HG03354 (cell line): ENCODE results near the gene FNTB.
A peak's percentile ranks its signal among the peaks of the same experiment; 100 is the strongest.
"Not testable (repeated sequence)": the region's sequence is repeated elsewhere in the genome, so short reads cannot be mapped to it uniquely, and the experiment has no call there.

Experiments used
- ATAC-seq: cut with Tn5 transposase; IDR thresholded peaks from one replicate; pipeline ENCODE4 v1.9.1; 2021; ENCODE audit warnings: mild to moderate bottlenecking; ENCODE audit not compliant: unreplicated experiment, poor library complexity, severe bottlenecking

FNTB gene

DNA sequence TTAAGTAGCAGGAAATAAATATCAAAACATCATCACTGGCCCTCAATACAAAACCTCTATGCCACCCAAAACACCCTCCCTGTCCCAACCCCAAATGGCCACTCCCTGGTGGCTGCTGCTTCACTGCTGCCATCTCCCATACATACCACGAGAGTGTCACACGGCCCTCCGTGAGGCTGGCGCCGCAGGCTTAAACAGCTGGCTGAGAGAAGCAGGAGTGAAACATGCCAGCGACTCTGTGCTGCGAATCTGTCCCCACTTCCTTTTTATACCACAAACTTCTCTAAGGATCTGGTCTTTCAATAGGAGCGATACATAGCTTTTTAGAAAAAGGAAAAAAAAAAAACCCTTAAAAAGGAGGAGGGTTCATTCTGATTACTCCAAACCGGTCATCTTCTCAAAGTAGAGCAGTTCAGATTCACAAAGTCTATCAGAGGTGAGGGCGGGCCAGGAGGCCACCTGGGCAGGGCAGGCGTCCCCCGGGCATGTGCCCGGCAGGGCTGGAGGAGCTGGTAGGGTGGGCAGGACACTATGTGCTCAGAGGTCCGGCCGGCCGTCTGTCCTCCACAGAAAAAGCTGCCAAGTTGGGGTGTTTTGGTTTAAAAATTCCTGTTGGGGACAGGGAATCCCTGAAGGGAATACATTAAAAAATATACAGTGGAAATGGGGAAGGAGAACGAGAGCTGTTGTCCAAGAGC is 89.1 kb downstream of the FNTB start:
- no peak for ATAC-seq

DNA sequence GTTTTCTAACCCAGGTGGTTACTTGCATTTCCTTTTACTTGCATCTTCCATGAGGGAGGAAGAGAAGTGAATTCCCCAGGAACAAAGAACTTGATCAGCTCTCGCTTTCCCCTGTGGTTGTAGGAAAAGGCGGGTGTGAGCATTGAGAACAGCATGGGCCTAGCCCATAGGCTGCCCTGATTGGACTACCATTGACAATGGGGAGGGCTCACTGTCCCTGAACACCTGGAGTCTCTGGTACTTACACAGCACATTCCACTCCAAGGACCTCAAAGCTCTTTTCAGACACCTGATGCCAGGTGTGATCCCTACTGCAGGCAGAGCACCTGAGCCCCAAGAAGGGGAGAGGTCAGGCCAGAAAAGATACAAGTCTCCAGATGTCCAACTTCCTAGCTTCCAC is 90.6 kb downstream of the FNTB start:
- ATAC-seq = no peak

DNA sequence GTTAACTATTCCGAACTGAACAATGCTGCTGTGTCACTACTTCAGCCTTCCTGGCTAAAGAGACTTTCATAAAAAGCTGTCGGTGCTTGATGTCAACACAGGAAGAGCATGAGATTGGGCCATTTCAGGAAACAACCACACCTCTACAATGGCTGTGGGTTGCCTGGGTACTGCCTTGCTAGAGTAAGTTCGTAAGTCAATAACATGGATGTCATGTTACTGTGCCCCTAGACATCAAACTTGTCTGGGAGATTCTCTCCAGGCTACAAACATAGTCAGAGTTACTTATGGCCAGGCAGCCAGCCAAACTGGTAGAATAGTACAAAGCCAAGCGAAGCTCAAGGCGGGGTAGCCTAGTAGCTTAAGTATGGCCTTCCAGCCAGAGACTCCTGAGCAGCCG is 92.5 kb downstream of the FNTB start:
- ATAC-seq = no peak

DNA sequence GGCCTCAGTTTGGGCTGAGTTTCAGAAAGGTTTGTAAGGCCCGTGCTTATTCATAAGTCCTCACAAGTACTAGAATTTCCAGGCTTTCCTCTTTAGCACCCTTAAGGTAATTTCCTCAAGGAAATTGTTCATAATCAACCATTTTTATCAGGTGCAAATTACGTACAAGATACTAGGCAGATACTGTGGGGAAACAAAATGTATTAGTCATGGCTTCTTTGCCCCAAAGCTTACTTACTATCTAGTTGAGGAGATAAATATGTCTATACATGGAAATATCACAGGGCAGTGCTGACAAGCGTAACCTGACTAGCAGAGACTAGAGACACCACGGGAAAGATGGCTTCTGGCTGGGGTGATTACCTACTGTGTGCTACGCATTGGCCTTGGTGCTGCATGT is 93.1 kb downstream of the FNTB start:
- no peak for ATAC-seq

DNA sequence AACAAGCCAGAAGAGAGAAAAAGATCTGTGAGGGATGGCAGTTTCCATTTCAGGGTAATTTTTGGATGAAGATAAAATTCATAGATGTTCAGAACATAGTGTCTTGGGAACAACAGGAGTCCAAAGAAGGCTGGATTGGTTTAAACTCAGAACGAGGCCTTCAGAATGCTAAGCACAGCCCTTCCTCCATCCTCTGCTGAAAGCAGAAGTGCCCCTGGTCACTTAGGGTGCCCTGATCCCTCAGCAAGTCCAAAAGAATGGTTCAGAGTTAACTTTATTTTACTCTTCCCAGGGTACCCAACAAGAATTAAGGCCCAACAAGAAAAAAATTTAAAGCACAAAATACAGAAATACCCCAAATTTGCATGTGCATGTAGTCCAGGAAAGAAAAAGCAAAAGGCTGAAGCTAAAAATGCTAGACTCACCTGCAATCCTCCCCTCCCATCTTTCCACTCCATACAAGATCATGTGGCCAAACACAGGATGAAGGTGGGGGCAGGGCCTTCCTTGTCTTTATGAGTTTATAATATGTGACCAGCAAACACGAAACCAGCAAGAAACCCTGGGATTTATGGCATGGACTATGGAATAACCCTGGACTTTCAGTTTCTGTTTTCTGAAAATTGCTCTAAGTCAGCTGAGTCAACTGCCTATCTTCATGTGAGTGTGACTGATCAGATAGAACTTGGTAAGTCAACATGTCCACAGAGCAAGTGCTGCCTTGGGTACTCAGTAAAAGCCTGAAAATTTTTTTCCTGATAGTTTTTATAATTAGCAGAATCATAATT is 94.5 kb downstream of the FNTB start:
- no peak for ATAC-seq

DNA sequence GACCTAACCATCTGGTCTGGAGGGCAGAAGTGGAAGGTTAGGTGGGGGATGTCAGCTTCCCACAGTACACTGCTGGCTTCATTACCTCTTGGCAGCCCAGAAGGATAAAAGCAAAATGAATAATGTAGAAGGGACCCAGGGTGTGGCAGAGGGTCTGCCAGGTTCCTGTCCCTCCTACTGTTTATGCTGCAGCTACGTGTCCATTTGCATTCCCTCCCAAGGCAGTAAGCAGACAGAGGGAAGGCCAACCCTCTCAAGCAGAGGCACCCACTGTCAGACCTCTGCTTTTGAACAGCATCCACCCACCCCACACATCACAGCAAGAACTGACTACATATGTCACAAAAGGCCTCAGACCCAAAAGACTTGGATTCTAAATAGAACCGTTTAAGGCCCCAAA is 96.2 kb downstream of the FNTB start:
- ATAC-seq = no peak

DNA sequence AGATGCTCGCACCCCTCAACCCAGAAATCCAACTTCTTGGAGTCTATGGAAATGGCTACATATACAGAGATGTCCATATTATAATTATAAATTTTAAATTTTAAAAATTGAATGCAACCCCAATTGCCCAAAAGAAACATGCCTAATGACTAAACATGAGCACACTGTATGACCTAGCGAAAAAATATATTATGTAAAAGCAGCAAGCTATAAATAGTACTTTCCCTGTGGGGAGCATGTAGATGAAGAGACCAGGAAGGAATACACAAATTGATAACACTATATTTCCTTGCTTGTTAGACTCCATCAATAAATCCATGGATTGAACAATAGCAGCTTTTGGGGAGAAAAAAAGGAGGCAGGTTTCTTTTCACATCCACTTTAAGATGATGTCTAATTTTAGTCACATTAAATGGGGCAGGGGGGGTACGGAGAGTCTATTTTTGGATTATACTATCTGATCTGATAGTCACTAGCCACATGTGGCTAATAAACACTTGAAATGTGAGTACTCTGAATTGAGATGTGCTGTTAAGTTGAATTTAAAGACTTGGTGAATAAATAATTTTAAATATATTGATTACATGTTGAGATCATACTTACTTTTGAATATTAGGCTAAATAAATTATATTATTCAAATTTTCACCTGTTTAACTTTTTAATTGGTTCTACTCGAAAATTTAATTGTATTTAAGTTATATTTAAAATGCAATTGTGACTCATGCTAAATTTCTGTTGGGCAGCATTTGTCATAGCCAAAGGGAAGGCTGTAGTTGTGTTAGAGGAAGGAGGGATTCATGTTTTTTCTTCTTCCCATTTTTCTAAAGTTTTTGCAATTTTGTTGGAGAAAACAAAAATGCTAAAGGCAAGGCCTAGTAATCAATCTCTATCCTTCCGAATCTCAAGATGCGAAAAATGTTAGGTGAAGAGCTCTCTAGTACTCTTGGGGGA is 98.1 kb downstream of the FNTB start:
- ATAC-seq = no peak

GRCh38 chr14:65086686-65087085 is 100.0 kb downstream of the FNTB start:
- ATAC-seq = not testable (repeated sequence)

DNA sequence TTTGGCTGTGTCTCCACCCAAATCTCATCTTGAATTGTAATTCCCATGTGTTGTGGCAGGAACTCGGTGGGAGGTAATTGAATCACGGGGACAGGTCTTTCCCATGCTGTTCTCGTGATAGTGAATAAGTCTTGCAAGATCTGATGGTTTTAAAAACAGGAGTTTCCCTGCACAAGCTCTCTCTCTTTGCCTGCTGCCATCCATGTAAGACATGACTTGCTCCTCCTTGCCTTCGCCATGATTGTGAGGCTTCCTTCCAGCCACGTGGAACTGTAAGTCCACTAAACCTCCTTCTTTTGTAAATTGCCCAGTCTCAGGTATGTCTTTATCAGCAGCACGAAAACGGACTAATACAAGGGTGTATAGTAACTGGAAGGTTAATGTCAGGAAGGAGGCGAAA is 101.1 kb downstream of the FNTB start:
- ATAC-seq = not testable (repeated sequence)

GRCh38 chr14:65092349-65092748 is 105.7 kb downstream of the FNTB start:
- ATAC-seq = no peak

GRCh38 chr14:65095633-65096205 is 109.0 kb downstream of the FNTB start:
- ATAC-seq = no peak

DNA sequence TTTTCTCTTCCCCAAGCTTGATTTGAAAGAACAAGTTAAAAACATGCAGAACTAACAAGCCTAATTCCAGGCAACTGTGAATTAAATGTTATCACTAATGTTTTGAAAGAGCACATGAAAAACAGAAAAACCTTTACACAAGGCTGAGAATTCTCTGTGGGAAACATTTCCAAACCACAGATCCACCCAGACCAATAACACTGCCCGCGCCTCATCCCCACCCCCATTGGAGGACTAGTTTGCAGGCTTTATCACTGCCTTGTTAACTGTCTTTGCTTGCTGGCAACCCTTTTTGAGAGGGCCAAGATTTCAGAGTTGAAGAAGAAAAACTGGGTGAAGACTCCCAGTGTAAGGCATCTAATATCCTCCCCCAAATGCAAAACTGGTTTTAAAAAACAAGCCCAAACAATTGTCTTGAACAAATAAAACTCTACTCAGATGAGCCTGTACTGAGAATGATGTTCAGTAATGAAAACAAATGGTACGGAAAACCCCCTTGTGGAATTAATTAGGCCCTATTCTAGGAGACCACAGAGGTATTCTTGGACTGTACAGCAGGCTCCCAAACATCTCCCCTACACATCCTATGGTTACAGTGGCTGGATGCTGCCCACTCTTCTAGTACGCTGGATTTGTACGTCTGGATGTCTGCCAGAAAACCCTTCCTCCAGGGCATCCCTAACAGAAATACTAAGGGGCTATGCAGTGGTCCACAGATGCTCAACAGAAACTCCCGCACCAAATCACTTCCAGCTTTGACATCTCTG is 109.8 kb downstream of the FNTB start:
- ATAC-seq = no peak

- no peak for ATAC-seq
Measured at GRCh38 chr14:65098586-65098985, 111.9 kb downstream of the FNTB start.

- no peak for ATAC-seq
Measured at GRCh38 chr14:65100922-65101541, 114.3 kb downstream of the FNTB start.

- peak; percentile 42 for ATAC-seq
Measured at GRCh38 chr14:65101631-65102440, 115.1 kb downstream of the FNTB start.

- peak; percentile 88 for ATAC-seq
Measured at GRCh38 chr14:65102441-65103149, 115.9 kb downstream of the FNTB start, which contains the start of gene MAX. Gene MAX, minus strand, starts transcription at chr14:65102517. Its CDS starts 178 bp downstream, at chr14:65102339.

- ATAC-seq = no peak
Measured at GRCh38 chr14:65103150-65103760, 116.6 kb downstream of the FNTB start.
